ENCODE results near the gene SMAD6. TPM values are rescaled to one million over a fixed set of nuclear protein-coding genes. Genes with fewer than 3 reads are reported as not detected.

Gene SMAD6
- polyA plus RNA-seq, 1 of the 3 experiments (the other 2 are of a cell fraction), result 4.5 TPM

DNA sequence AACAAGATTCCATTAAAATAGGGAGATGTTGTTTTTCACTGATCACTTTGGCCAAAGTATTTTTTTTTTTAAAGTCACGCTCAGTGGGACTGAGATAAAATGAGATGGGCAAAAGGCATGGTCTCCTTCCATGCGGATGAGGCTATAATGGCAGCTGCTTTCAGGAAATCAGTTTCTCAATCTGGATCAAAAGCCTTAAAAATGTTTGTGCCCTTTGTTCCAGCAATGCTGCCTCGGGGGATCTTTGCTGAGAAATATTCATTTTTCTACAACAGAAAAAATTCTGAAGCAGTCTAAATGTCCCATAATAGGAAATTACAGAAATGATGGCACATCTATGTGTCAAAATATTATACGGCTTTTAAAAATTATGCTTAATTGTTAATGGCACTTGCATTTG lies 97.2 kb downstream of the SMAD6 start:
- ChIA-PET CTCF (interaction anchor here (1.2 kb wide), 1 partner anchor 8 kb away, joined by 4 read pairs; no protein-coding TSS in a partner anchor), POLR2A (no interaction called here)
- Histone ChIP-seq H4K20me1 (ENCODE audit: insufficient read depth) (no peaks in the 10 kb centered on the region), H2AFZ (ENCODE audit: low read depth) (peak overlapping the region; percentile 7; the same call in 1 of the 2 replicates), H3K36me3 (replicated peaks in 1 of 2; ENCODE audit: control insufficient read depth in 1 of 2, insufficient read depth in 2 of 2, low read length in 1 of 2) (no peaks in the 10 kb centered on the region), H3K9ac (peak overlapping the region; percentile 54; the same call in 1 of the 2 replicates), H3K9me2 (no peaks in the 10 kb centered on the region), H3K4me1 (ENCODE audit: control insufficient read depth in 1 of 2, insufficient read depth in 2 of 2, low read depth in 1 of 2, low read length in 1 of 2) (peaks cover 18 to 44% of the 10 kb centered on the region in 2 experiments), H3K27me3 (ENCODE audit: insufficient read depth) (no peaks in the 10 kb centered on the region), H3F3A (replicated peaks; ENCODE audit: insufficient read depth) (peaks cover 23% of the 10 kb centered on the region), H3K79me2 (ENCODE audit: insufficient read depth) (no peaks in the 10 kb centered on the region), H3K27ac (ENCODE audit: low read depth in 2 of 2, low read length in 1 of 2) (peak overlapping the region; percentile 16 to 81; a peak in 3 of 4 replicates), H3K4me2 (peak overlapping the region; percentile 4; the same call in 1 of the 2 replicates), H3K9me3 (no peaks in the 10 kb centered on the region), H3K4me3 (ENCODE audit: low read depth in 2 of 2, low read length in 1 of 2) (no peak overlapping the region)
- WGBS (ENCODE audit: low lambda C conversion rate), result 83% methylated on average over 4 of the region's 4 CpGs
- no peak for DNase-seq
- TF ChIP-seq RCOR1 (IDR thresholded peaks at IDR 0.05; ENCODE audit: low read length), result no peak
- no peak for TF ChIP-seq YY1 (IDR thresholded peaks at IDR 0.05; ENCODE audit: low read depth)
- TF ChIP-seq, protein P1, sequence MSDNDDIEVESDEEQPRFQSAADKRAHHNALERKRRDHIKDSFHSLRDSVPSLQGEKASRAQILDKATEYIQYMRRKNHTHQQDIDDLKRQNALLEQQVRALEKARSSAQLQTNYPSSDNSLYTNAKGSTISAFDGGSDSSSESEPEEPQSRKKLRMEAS (IDR thresholded peaks at IDR 0.05; ENCODE audit: low read depth), result no peak
- no peak for TF ChIP-seq RAD21 (IDR thresholded peaks at IDR 0.05; ENCODE audit: low read length)
- TF ChIP-seq JUND (IDR thresholded peaks at IDR 0.05), result no peak
- TF ChIP-seq MEF2A (IDR thresholded peaks at IDR 0.05; ENCODE audit: borderline replicate concordance, low read depth), result no peak

DNA sequence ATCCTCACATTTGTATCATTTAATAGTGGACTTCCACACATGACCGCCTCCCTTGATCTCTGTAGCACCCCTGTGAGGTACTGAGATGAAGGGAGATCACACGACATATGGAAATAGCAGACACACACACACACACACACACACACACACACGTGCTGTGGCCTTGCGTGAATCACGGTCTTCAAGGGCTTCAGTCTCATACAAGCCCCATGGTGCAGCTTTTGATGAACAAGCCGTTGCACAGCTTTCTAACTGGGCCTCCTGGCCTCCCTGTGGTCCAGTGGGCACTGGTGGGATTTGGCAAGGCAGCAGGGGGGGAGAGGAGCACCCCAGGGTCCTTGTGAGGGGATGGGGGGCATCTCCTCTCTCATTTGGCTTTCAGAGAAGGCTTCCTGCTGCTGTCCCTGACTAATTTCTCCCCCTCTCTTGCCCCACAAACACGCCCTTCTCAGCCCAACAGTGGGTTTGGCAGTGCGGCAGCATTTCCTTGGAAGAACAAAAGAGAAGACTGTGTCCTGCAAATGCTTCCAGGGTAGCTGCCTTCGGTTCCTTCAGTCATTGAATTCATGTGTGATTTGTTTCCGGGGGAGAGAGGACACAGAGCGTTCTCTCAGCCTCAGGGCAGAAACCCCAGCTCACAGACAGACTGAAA lies 98.7 kb downstream of the SMAD6 start:
- ChIA-PET CTCF (no interaction called here), POLR2A (no interaction called here)
- Histone ChIP-seq H3F3A (replicated peaks; ENCODE audit: insufficient read depth) (peaks cover 23% of the 10 kb centered on the region), H3K27ac (ENCODE audit: low read depth in 2 of 2, low read length in 1 of 2) (no peak overlapping the region), H3K9ac (no peak overlapping the region), H3K36me3 (replicated peaks in 1 of 2; ENCODE audit: control insufficient read depth in 1 of 2, insufficient read depth in 2 of 2, low read length in 1 of 2) (no peaks in the 10 kb centered on the region), H3K4me1 (ENCODE audit: control insufficient read depth in 1 of 2, insufficient read depth in 2 of 2, low read depth in 1 of 2, low read length in 1 of 2) (peaks cover 18 to 44% of the 10 kb centered on the region in 2 experiments), H3K79me2 (ENCODE audit: insufficient read depth) (no peaks in the 10 kb centered on the region), H3K27me3 (ENCODE audit: insufficient read depth) (no peaks in the 10 kb centered on the region), H3K4me2 (no peak overlapping the region), H3K4me3 (ENCODE audit: low read depth in 2 of 2, low read length in 1 of 2) (no peak overlapping the region), H3K9me2 (no peaks in the 10 kb centered on the region), H3K9me3 (no peaks in the 10 kb centered on the region), H4K20me1 (ENCODE audit: insufficient read depth) (no peaks in the 10 kb centered on the region), H2AFZ (ENCODE audit: low read depth) (no peak overlapping the region)
- WGBS (ENCODE audit: low lambda C conversion rate), result 90% methylated on average over 11 of the region's 11 CpGs
- TF ChIP-seq YY1 (IDR thresholded peaks at IDR 0.05; ENCODE audit: low read depth), result no peak
- DNase-seq, result no peak

DNA sequence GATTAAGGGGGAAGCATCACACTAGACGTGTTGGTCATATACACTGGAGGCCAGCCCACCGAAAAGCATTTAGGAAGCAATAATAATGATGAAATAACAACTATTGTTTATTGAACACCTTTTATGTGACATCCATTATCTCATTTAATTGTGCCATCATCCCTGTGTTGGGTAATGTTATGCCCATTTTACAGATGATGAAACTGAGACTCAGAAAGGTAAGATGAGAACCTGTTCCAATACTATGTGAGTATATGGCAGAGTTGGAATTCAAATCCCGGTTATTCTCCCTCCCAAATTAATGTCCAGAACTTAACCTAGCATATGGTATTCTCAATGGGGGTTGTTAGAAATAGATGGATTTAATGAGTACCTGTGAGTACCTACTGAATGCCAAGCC lies 99.2 kb downstream of the SMAD6 start:
- Histone ChIP-seq H3K4me3 (ENCODE audit: low read depth in 2 of 2, low read length in 1 of 2) (no peak overlapping the region), H3K27ac (ENCODE audit: low read depth in 2 of 2, low read length in 1 of 2) (peak overlapping the region in 1 of 2 experiments; percentile 98; a peak in 1 of 4 replicates), H3K79me2 (ENCODE audit: insufficient read depth) (no peaks in the 10 kb centered on the region), H4K20me1 (ENCODE audit: insufficient read depth) (no peaks in the 10 kb centered on the region), H3K9me3 (no peaks in the 10 kb centered on the region), H3K9me2 (no peaks in the 10 kb centered on the region), H3K9ac (no peak overlapping the region), H3K4me2 (no peak overlapping the region), H3K36me3 (replicated peaks in 1 of 2; ENCODE audit: control insufficient read depth in 1 of 2, insufficient read depth in 2 of 2, low read length in 1 of 2) (no peaks in the 10 kb centered on the region), H3F3A (replicated peaks; ENCODE audit: insufficient read depth) (peaks cover 23% of the 10 kb centered on the region), H3K4me1 (ENCODE audit: control insufficient read depth in 1 of 2, insufficient read depth in 2 of 2, low read depth in 1 of 2, low read length in 1 of 2) (peaks cover 18 to 44% of the 10 kb centered on the region in 2 experiments), H2AFZ (ENCODE audit: low read depth) (no peak overlapping the region), H3K27me3 (ENCODE audit: insufficient read depth) (no peaks in the 10 kb centered on the region)
- TF ChIP-seq RAD21 (IDR thresholded peaks at IDR 0.05; ENCODE audit: low read length), result no peak
- TF ChIP-seq, protein P2, sequence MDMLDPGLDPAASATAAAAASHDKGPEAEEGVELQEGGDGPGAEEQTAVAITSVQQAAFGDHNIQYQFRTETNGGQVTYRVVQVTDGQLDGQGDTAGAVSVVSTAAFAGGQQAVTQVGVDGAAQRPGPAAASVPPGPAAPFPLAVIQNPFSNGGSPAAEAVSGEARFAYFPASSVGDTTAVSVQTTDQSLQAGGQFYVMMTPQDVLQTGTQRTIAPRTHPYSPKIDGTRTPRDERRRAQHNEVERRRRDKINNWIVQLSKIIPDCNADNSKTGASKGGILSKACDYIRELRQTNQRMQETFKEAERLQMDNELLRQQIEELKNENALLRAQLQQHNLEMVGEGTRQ (IDR thresholded peaks at IDR 0.05; ENCODE audit: borderline replicate concordance, low read depth, low read length), result no peak
- no peak for TF ChIP-seq SIN3A (IDR thresholded peaks at IDR 0.05; ENCODE audit: borderline replicate concordance, low read depth, low read length)
- TF ChIP-seq JUND (IDR thresholded peaks at IDR 0.05), result no peak
- no peak for TF ChIP-seq TCF12 (IDR thresholded peaks at IDR 0.05)
- TF ChIP-seq FOSL2 (IDR thresholded peaks at IDR 0.05; ENCODE audit: borderline replicate concordance, low read depth), result no peak
- no peak for TF ChIP-seq NRF1 (IDR thresholded peaks at IDR 0.05; ENCODE audit: low read depth, low read length)
- no peak for TF ChIP-seq FOXJ3 (CRISPR knock-in tag; IDR thresholded peaks at IDR 0.05)
- TF ChIP-seq RFX5 (IDR thresholded peaks at IDR 0.05; ENCODE audit: low read length), result no peak
- TF ChIP-seq, protein P3, sequence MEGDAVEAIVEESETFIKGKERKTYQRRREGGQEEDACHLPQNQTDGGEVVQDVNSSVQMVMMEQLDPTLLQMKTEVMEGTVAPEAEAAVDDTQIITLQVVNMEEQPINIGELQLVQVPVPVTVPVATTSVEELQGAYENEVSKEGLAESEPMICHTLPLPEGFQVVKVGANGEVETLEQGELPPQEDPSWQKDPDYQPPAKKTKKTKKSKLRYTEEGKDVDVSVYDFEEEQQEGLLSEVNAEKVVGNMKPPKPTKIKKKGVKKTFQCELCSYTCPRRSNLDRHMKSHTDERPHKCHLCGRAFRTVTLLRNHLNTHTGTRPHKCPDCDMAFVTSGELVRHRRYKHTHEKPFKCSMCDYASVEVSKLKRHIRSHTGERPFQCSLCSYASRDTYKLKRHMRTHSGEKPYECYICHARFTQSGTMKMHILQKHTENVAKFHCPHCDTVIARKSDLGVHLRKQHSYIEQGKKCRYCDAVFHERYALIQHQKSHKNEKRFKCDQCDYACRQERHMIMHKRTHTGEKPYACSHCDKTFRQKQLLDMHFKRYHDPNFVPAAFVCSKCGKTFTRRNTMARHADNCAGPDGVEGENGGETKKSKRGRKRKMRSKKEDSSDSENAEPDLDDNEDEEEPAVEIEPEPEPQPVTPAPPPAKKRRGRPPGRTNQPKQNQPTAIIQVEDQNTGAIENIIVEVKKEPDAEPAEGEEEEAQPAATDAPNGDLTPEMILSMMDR (IDR thresholded peaks at IDR 0.05), result no peak
- TF ChIP-seq RXRA (IDR thresholded peaks at IDR 0.05; ENCODE audit: borderline replicate concordance, low read depth), result no peak
- no peak for TF ChIP-seq MXI1 (IDR thresholded peaks at IDR 0.05; ENCODE audit: low read depth, low read length)
- TF ChIP-seq, protein P4, sequence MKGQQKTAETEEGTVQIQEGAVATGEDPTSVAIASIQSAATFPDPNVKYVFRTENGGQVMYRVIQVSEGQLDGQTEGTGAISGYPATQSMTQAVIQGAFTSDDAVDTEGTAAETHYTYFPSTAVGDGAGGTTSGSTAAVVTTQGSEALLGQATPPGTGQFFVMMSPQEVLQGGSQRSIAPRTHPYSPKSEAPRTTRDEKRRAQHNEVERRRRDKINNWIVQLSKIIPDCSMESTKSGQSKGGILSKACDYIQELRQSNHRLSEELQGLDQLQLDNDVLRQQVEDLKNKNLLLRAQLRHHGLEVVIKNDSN (IDR thresholded peaks at IDR 0.05; ENCODE audit: borderline replicate concordance, low read depth), result no peak
- no peak for DNase-seq
- WGBS (ENCODE audit: low lambda C conversion rate), result 79% methylated on average over 3 of the region's 3 CpGs
- POLR2A ChIA-PET, result no interaction called here
- CTCF ChIA-PET, result no interaction called here

Data from SK-N-SH (cell line).